HG03064 (cell line): ENCODE measurements around the gene EDNRA.
A peak's percentile ranks its signal among the peaks of the same experiment; 100 is the strongest.

Source experiments
- ATAC-seq: cut with Tn5 transposase; IDR thresholded peaks from one replicate; pipeline ENCODE4 v1.9.1; 2021; ENCODE audit warnings: low read depth; ENCODE audit not compliant: unreplicated experiment

Gene EDNRA

DNA sequence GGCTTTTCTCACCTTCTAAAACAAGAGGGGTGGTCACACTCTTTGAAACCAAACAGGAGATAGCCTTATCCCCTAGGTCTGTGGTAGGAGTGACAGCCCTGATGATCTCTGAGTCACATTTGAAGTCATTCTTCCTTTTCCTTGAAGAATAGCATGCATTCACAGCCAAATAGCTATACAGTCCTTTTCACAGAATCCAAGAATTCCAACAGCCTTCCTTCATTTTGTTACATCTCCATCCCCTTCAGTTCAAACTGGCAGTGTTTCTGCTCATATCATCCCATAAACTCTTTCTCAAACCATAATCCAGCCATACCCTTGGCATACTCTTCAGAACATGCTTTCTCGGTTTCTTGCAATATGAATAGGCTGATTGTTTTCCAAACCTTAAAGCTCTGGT lies 103.0 kb downstream of the EDNRA start:
- no peak for ATAC-seq

- ATAC-seq, result no peak
Measured at GRCh38 chr4:147586032-147586431, 105.1 kb downstream of the EDNRA start.

DNA sequence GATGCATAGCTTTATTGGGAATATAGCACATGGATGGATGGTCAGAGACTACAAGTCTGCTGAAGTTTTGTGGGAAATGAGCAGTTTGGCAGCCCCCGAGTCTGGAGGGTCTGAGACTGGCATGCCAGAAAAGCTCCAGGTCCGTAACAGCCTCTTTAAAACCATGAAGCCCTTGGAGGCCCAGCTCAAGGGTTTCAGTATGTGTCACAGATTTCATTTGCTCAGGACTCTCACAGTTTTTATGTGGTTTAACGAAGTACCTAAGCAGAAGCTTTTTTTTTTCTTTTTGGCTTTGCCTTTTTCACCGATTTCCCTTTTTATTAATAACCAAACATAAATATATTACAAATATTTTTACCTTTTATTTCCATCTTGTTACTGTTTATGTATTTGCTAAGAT lies 105.7 kb downstream of the EDNRA start:
- ATAC-seq, result peak; percentile 79

DNA sequence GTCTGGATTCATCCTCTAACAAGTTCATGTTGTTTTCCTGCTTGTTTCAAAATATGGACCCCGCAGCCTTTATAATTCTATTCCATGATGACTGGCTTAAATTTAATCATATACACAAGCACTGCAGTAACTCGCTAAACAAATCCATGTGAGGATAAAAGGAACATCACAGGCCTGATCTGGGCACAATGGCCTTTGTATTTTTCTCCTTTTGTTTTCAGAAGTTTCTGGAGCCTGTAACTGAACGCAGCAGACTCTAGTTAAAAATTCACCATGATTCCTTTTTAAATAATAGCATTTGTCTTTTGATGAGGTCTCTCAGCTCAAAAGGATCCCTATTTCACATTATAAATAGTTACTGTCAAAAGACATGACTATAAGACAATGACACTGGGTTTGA lies 106.1 kb downstream of the EDNRA start:
- no peak for ATAC-seq

- no peak for ATAC-seq
Measured at GRCh38 chr4:147589586-147589985, 108.7 kb downstream of the EDNRA start.

DNA sequence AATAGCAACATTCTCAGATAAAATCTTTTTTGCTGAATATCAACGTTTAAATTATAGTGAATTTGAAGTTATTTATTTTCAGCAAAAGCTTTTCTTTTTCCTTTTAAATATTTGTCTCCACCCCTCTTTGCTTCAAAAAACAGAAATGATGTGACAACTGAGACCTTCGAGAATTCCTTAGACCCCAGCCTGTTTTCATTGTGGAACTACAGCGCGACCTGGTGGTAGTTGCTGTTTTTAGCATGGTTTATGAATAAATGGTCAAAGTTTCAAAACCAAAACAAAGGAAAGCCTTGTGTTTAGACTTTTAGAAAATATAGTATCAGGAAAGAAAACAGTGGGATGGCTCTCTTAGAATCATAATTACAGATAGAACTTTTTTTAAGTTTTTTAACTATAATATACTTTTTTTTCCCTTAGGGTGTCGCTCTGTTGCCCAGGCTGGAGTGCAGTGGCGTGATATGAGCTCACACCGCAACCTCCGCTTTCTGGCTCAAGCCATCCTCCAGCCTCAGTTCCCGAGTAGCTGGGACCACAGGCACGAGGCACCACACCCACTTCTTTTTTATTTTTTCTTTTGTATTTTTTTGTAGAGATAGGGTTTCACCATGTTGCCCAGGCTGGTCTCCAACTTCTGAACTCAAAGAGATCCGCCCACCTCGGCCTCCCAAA lies 109.5 kb downstream of the EDNRA start:
- no peak for ATAC-seq

DNA sequence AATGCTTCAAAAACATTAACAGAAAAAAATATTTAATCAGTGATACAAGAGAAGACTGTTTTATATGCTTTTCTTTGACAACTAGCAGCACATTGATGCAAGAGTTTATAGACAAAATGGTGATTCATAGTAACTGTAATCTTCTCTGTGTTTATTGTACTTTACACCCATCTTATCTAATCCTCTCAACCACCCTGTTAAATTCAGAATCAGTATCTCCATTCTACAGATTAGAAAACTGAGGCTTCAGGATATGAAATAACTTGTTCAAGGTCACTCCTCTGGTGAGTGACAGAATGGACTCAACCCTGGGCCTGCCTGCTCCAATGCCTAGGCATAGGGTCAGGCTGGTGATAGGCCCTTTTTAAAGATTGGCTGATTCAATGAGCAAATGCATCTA lies 110.2 kb downstream of the EDNRA start:
- ATAC-seq, result no peak

GRCh38 chr4:147594107-147594506 lies 113.2 kb downstream of the EDNRA start:
- no peak for ATAC-seq
